ENCODE data around the gene COL15A1. TPM values are rescaled to one million over a fixed set of nuclear protein-coding genes. Genes with fewer than 3 reads are reported as not detected.
A peak's percentile ranks its signal among the peaks of the same experiment; 100 is the strongest.

Gene COL15A1
- total RNA-seq, 1 experiment from 2014 or later: 0.10 TPM

GRCh38 chr9:99019510-99020331 lies 76.0 kb downstream of the COL15A1 start:
- Histone ChIP-seq H3K4me3 (ENCODE audit: low read depth in 2 of 2, low read length in 2 of 2) (no peak overlapping the region), H3K4me1 (ENCODE audit: control insufficient read depth, insufficient read depth, low read length) (no peaks in the 10 kb centered on the region), H3K9me3 (ENCODE audit: control insufficient read depth, insufficient read depth, low read depth, low read length) (no peaks in the 10 kb centered on the region), H3K36me3 (ENCODE audit: control insufficient read depth, insufficient read depth, low read length) (no peaks in the 10 kb centered on the region), H3K27me3 (ENCODE audit: control insufficient read depth, insufficient read depth, low read length) (no peaks in the 10 kb centered on the region), H3K27ac (ENCODE audit: low read length) (no peak overlapping the region)
- ChIA-PET POLR2A (no interaction called here), CTCF (no interaction called here)
- no TSS peak for BruUV-seq (replicated peaks)
- no peak for ATAC-seq
- in situ Hi-C loops (cut with HindIII; ENCODE audit: low pct_unique_long_range_greater_than_20kb, low sequenced_read_pairs) (no loop called here), intact Hi-C loops (cut with micrococcal nuclease; ENCODE audit: unreplicated experiment) (no loop called here)
- no peak for TF ChIP-seq POLR2AphosphoS5 (IDR thresholded peaks at IDR 0.05; ENCODE audit: low read depth, low read length)
- TF ChIP-seq, protein P1, sequence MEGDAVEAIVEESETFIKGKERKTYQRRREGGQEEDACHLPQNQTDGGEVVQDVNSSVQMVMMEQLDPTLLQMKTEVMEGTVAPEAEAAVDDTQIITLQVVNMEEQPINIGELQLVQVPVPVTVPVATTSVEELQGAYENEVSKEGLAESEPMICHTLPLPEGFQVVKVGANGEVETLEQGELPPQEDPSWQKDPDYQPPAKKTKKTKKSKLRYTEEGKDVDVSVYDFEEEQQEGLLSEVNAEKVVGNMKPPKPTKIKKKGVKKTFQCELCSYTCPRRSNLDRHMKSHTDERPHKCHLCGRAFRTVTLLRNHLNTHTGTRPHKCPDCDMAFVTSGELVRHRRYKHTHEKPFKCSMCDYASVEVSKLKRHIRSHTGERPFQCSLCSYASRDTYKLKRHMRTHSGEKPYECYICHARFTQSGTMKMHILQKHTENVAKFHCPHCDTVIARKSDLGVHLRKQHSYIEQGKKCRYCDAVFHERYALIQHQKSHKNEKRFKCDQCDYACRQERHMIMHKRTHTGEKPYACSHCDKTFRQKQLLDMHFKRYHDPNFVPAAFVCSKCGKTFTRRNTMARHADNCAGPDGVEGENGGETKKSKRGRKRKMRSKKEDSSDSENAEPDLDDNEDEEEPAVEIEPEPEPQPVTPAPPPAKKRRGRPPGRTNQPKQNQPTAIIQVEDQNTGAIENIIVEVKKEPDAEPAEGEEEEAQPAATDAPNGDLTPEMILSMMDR (IDR thresholded peaks at IDR 0.05): no peak
- TF ChIP-seq TCF7L2 (IDR thresholded peaks at IDR 0.05; ENCODE audit: low read depth, low read length): no peak
- TF ChIP-seq, protein P2, sequence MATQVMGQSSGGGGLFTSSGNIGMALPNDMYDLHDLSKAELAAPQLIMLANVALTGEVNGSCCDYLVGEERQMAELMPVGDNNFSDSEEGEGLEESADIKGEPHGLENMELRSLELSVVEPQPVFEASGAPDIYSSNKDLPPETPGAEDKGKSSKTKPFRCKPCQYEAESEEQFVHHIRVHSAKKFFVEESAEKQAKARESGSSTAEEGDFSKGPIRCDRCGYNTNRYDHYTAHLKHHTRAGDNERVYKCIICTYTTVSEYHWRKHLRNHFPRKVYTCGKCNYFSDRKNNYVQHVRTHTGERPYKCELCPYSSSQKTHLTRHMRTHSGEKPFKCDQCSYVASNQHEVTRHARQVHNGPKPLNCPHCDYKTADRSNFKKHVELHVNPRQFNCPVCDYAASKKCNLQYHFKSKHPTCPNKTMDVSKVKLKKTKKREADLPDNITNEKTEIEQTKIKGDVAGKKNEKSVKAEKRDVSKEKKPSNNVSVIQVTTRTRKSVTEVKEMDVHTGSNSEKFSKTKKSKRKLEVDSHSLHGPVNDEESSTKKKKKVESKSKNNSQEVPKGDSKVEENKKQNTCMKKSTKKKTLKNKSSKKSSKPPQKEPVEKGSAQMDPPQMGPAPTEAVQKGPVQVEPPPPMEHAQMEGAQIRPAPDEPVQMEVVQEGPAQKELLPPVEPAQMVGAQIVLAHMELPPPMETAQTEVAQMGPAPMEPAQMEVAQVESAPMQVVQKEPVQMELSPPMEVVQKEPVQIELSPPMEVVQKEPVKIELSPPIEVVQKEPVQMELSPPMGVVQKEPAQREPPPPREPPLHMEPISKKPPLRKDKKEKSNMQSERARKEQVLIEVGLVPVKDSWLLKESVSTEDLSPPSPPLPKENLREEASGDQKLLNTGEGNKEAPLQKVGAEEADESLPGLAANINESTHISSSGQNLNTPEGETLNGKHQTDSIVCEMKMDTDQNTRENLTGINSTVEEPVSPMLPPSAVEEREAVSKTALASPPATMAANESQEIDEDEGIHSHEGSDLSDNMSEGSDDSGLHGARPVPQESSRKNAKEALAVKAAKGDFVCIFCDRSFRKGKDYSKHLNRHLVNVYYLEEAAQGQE (IDR thresholded peaks at IDR 0.05; ENCODE audit: insufficient read depth in 1 of 2, low read depth in 2 of 2, low read length in 1 of 2): no peak
- no peak for TF ChIP-seq SIN3A (IDR thresholded peaks at IDR 0.05; ENCODE audit: borderline replicate concordance, insufficient read depth, low read depth, low read length)
- peak; percentile 73 for DNase-seq (ENCODE audit: low read depth, low spot score)

GRCh38 chr9:99020786-99021436 lies 77.2 kb downstream of the COL15A1 start:
- TF ChIP-seq, protein P1 (IDR thresholded peaks at IDR 0.05): no peak
- TF ChIP-seq TCF7L2 (IDR thresholded peaks at IDR 0.05; ENCODE audit: low read depth, low read length): no peak
- TF ChIP-seq, protein P2 (IDR thresholded peaks at IDR 0.05; ENCODE audit: insufficient read depth in 1 of 2, low read depth in 2 of 2, low read length in 1 of 2): no peak
- no peak for TF ChIP-seq POLR2AphosphoS5 (IDR thresholded peaks at IDR 0.05; ENCODE audit: low read depth, low read length)
- TF ChIP-seq SIN3A (IDR thresholded peaks at IDR 0.05; ENCODE audit: borderline replicate concordance, insufficient read depth, low read depth, low read length): no peak
- DNase-seq (ENCODE audit: low read depth, low spot score) (no peak), ATAC-seq (no peak)
- intact Hi-C loops (cut with micrococcal nuclease; ENCODE audit: unreplicated experiment): no loop called here
- H3K27me3 ChIP-seq (ENCODE audit: control insufficient read depth, insufficient read depth, low read length): no peaks in the 10 kb centered on the region
- no peaks in the 10 kb centered on the region for H3K4me1 ChIP-seq (ENCODE audit: control insufficient read depth, insufficient read depth, low read length)
- H3K36me3 ChIP-seq (ENCODE audit: control insufficient read depth, insufficient read depth, low read length): no peaks in the 10 kb centered on the region
- H3K4me3 ChIP-seq (ENCODE audit: low read depth in 2 of 2, low read length in 2 of 2): no peak overlapping the region
- H3K9me3 ChIP-seq (ENCODE audit: control insufficient read depth, insufficient read depth, low read depth, low read length): no peaks in the 10 kb centered on the region
- BruUV-seq (replicated peaks): no TSS peak
- in situ Hi-C loops (cut with HindIII; ENCODE audit: low pct_unique_long_range_greater_than_20kb, low sequenced_read_pairs): no loop called here
- ChIA-PET POLR2A (no interaction called here), CTCF (no interaction called here)
- no peak overlapping the region for H3K27ac ChIP-seq (ENCODE audit: low read length)

All from Panc1 (cell line).